HL-60 (cell line): ENCODE results near the gene PCDH12.

Experiments
- CTCF ChIP-seq: IDR thresholded peaks from one replicate; pipeline ENCODE4 v1.5.1; 2011; ENCODE audit warnings: low read length, control low read depth, inconsistent platforms; ENCODE audit not compliant: insufficient read depth
- GABPA ChIP-seq: IDR thresholded peaks from 2 replicates; pipeline ENCODE4 v1.6.1; 2012; ENCODE audit warnings: low read depth
- POLR2AphosphoS5 ChIP-seq: IDR thresholded peaks from 2 replicates; pipeline ENCODE4 v1.6.1; 2012; ENCODE audit warnings: low read depth
- SPI1 ChIP-seq: IDR thresholded peaks from 2 replicates; pipeline ENCODE4 v1.6.1; 2012; ENCODE audit warnings: low read depth, mild to moderate bottlenecking, borderline replicate concordance
- TF ChIP-seq, protein P1 (sequence below): IDR thresholded peaks from 2 replicates; pipeline ENCODE4 v1.6.1; 2012; ENCODE audit warnings: low read depth; ENCODE audit not compliant: insufficient replicate concordance

GRCh38 chr5:141973871-141974595 is 16.0 kb upstream of the PCDH12 start:
- TF ChIP-seq POLR2AphosphoS5 (no peak), CTCF (no peak), GABPA (no peak), SPI1 (no peak)
- TF ChIP-seq, protein P1, sequence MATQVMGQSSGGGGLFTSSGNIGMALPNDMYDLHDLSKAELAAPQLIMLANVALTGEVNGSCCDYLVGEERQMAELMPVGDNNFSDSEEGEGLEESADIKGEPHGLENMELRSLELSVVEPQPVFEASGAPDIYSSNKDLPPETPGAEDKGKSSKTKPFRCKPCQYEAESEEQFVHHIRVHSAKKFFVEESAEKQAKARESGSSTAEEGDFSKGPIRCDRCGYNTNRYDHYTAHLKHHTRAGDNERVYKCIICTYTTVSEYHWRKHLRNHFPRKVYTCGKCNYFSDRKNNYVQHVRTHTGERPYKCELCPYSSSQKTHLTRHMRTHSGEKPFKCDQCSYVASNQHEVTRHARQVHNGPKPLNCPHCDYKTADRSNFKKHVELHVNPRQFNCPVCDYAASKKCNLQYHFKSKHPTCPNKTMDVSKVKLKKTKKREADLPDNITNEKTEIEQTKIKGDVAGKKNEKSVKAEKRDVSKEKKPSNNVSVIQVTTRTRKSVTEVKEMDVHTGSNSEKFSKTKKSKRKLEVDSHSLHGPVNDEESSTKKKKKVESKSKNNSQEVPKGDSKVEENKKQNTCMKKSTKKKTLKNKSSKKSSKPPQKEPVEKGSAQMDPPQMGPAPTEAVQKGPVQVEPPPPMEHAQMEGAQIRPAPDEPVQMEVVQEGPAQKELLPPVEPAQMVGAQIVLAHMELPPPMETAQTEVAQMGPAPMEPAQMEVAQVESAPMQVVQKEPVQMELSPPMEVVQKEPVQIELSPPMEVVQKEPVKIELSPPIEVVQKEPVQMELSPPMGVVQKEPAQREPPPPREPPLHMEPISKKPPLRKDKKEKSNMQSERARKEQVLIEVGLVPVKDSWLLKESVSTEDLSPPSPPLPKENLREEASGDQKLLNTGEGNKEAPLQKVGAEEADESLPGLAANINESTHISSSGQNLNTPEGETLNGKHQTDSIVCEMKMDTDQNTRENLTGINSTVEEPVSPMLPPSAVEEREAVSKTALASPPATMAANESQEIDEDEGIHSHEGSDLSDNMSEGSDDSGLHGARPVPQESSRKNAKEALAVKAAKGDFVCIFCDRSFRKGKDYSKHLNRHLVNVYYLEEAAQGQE = no peak
